ENCODE measurements around the gene IKZF2. TPM values are rescaled to one million over a fixed set of nuclear protein-coding genes. Genes with fewer than 3 reads are reported as not detected.

The IKZF2 gene
- total and polyA plus RNA-seq, 9 of the 15 experiments (the other 6 are each of a cell fraction or from before 2014, with no cell fraction given) = 0.04 to 0.54 (median 0.22) TPM

DNA sequence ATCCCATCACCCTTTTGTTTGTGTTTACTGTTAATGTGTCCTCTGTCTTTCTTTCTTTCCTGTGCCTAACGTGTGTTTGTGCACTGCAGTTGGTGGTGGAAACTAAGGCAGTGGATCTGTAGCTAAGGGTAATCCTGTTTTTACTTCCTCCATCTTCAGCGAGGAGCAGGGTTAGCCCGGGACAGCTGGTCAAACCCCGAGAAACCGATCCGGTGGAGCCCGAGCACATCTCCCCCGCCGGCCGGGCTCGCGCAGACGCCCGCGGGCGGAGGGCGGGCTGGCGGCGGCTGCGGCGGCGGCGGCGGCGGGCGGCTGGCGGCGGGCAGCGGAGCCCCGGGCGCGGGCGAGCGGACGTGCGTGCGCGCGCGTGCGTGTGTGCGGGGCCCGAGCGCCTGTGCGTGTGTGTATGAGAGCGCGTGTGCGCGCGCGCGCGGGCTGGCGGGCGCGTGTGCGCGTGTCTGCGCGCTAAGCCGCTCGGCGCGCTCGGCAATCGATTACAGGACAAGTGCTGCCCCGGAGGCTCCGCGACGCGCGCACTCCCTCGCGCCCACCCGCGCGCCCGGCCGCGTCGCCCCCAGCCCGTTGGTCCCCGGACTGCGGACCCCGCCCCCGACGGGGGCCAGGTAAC lies at the start of gene IKZF2 (continued):
- TF ChIP-seq CREM (IDR thresholded peaks at IDR 0.05; ENCODE audit: low read depth) (no peak; the same call in 1 of the 2 replicates), LEF1 (IDR thresholded peaks at IDR 0.05) (no peak), GATAD2A (IDR thresholded peaks at IDR 0.05) (no peak), ZNF589 (CRISPR knock-in tag; IDR thresholded peaks at IDR 0.05; ENCODE audit: low read depth) (0 out of 2 replicates have a peak, but pooled peaks have one; percentile 26), RBM22 (IDR thresholded peaks at IDR 0.05; ENCODE audit: low read depth, low read length, poor library complexity, severe bottlenecking) (no peak), ZNF175 (CRISPR knock-in tag; IDR thresholded peaks at IDR 0.05; ENCODE audit: low read depth) (peak; percentile 72; the same call in 1 of the 2 replicates), TFAM (CRISPR knock-in tag; conservative IDR thresholded peaks at IDR 0.05) (no peak), ZBED1 (IDR thresholded peaks at IDR 0.05) (no peak), ZNF586 (CRISPR knock-in tag; conservative IDR thresholded peaks at IDR 0.05) (no peak), MYBL2 (IDR thresholded peaks at IDR 0.05; ENCODE audit: low read depth) (no peak), MYBL2 (CRISPR knock-in tag; IDR thresholded peaks at IDR 0.05; ENCODE audit: borderline replicate concordance) (no peak), TBL1XR1 (IDR thresholded peaks at IDR 0.05; ENCODE audit: low read length in 2 of 2) (no peak), PYGO2 (tag; IDR thresholded peaks at IDR 0.05) (no peak), ZBTB2 (IDR thresholded peaks at IDR 0.05) (no peak), SMAD3 (CRISPR knock-in tag; conservative IDR thresholded peaks at IDR 0.05) (no peak), ZBTB7A (IDR thresholded peaks at IDR 0.05; ENCODE audit: borderline replicate concordance, control insufficient read depth, low read depth, low read length) (peak; percentile 38; the same call in 1 of the 2 replicates), ZFP30 (CRISPR knock-in tag; IDR thresholded peaks at IDR 0.05; ENCODE audit: borderline replicate concordance) (no peak), MCM5 (IDR thresholded peaks at IDR 0.05; ENCODE audit: low read depth) (no peak), PCBP1 (IDR thresholded peaks at IDR 0.05; ENCODE audit: low read depth, low read length, poor library complexity, severe bottlenecking) (no peak), ATF7 (IDR thresholded peaks at IDR 0.05) (no peak), PHF8 (IDR thresholded peaks at IDR 0.05; ENCODE audit: borderline replicate concordance, low read length) (peak; percentile 36; the same call in 1 of the 2 replicates)
- TF ChIP-seq, protein P1, sequence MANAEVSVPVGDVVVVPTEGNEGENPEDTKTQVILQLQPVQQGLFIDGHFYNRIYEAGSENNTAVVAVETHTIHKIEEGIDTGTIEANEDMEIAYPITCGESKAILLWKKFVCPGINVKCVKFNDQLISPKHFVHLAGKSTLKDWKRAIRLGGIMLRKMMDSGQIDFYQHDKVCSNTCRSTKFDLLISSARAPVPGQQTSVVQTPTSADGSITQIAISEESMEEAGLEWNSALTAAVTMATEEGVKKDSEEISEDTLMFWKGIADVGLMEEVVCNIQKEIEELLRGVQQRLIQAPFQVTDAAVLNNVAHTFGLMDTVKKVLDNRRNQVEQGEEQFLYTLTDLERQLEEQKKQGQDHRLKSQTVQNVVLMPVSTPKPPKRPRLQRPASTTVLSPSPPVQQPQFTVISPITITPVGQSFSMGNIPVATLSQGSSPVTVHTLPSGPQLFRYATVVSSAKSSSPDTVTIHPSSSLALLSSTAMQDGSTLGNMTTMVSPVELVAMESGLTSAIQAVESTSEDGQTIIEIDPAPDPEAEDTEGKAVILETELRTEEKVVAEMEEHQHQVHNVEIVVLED (CRISPR knock-in tag; IDR thresholded peaks at IDR 0.05) = peak; percentile 69; the same call in 1 of the 2 replicates
- TF ChIP-seq, protein P2, sequence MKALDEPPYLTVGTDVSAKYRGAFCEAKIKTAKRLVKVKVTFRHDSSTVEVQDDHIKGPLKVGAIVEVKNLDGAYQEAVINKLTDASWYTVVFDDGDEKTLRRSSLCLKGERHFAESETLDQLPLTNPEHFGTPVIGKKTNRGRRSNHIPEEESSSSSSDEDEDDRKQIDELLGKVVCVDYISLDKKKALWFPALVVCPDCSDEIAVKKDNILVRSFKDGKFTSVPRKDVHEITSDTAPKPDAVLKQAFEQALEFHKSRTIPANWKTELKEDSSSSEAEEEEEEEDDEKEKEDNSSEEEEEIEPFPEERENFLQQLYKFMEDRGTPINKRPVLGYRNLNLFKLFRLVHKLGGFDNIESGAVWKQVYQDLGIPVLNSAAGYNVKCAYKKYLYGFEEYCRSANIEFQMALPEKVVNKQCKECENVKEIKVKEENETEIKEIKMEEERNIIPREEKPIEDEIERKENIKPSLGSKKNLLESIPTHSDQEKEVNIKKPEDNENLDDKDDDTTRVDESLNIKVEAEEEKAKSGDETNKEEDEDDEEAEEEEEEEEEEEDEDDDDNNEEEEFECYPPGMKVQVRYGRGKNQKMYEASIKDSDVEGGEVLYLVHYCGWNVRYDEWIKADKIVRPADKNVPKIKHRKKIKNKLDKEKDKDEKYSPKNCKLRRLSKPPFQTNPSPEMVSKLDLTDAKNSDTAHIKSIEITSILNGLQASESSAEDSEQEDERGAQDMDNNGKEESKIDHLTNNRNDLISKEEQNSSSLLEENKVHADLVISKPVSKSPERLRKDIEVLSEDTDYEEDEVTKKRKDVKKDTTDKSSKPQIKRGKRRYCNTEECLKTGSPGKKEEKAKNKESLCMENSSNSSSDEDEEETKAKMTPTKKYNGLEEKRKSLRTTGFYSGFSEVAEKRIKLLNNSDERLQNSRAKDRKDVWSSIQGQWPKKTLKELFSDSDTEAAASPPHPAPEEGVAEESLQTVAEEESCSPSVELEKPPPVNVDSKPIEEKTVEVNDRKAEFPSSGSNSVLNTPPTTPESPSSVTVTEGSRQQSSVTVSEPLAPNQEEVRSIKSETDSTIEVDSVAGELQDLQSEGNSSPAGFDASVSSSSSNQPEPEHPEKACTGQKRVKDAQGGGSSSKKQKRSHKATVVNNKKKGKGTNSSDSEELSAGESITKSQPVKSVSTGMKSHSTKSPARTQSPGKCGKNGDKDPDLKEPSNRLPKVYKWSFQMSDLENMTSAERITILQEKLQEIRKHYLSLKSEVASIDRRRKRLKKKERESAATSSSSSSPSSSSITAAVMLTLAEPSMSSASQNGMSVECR (CRISPR knock-in tag; IDR thresholded peaks at IDR 0.05) = no peak
